Epithelial cell of esophagus (primary cell): ENCODE data around the gene KLK10.
A peak's percentile ranks its signal among the peaks of the same experiment; 100 is the strongest.

Experiments
- DNase-seq: peaks from one replicate; pipeline ENCODE4 v3.0.0; 2010; ENCODE audit warnings: low read depth
- H3K4me3 ChIP-seq: 2 replicates; pipeline ENCODE4 v1.5.1; 2011; ENCODE audit warnings: mild to moderate bottlenecking, low read length, control low read depth
- TF ChIP-seq, protein P1 (sequence below): IDR thresholded peaks from 2 replicates; pipeline ENCODE4 v1.5.1; 2011; ENCODE audit warnings: low read depth, mild to moderate bottlenecking, low read length, control low read depth, inconsistent platforms; ENCODE audit not compliant: insufficient read depth; ENCODE audit errors: missing control alignments

The KLK10 gene

GRCh38 chr19:51010066-51010795, 9.3 kb downstream of the KLK10 start:
- TF ChIP-seq, protein P1, sequence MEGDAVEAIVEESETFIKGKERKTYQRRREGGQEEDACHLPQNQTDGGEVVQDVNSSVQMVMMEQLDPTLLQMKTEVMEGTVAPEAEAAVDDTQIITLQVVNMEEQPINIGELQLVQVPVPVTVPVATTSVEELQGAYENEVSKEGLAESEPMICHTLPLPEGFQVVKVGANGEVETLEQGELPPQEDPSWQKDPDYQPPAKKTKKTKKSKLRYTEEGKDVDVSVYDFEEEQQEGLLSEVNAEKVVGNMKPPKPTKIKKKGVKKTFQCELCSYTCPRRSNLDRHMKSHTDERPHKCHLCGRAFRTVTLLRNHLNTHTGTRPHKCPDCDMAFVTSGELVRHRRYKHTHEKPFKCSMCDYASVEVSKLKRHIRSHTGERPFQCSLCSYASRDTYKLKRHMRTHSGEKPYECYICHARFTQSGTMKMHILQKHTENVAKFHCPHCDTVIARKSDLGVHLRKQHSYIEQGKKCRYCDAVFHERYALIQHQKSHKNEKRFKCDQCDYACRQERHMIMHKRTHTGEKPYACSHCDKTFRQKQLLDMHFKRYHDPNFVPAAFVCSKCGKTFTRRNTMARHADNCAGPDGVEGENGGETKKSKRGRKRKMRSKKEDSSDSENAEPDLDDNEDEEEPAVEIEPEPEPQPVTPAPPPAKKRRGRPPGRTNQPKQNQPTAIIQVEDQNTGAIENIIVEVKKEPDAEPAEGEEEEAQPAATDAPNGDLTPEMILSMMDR = no peak
- DNase-seq = peak; percentile 53
- no peak overlapping the region for H3K4me3 ChIP-seq

- TF ChIP-seq, protein P1 = no peak
- H3K4me3 ChIP-seq = no peak overlapping the region
- DNase-seq = no peak
Measured at GRCh38 chr19:51009061-51009891, 10.2 kb downstream of the KLK10 start.

DNA sequence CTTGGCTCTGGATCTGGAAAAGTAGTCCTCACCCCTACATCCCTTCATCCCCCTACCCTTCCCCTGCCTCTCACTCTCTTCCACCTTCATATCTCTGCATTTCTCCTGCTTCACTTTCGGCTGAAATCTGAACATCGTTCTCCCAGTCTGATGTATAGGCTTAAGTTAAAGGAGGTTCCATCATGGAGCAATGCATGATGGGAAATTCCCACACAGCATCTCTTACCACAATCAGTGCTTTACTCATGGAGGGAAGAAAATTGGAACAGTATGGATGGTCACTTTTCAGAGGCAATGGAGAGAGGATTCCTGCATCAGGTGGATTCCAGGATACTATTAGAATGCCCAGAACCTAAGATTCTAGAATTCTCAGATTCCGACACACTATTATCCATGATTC, 12.0 kb downstream of the KLK10 start:
- TF ChIP-seq, protein P1 = no peak

GRCh38 chr19:51006406-51006805, 13.1 kb downstream of the KLK10 start:
- TF ChIP-seq, protein P1 = no peak
- no peak overlapping the region for H3K4me3 ChIP-seq
- DNase-seq = no peak

More for the DNA sequence above, 12.0 kb downstream of the KLK10 start:
- H3K4me3 ChIP-seq = no peak overlapping the region
- no peak for DNase-seq

DNA sequence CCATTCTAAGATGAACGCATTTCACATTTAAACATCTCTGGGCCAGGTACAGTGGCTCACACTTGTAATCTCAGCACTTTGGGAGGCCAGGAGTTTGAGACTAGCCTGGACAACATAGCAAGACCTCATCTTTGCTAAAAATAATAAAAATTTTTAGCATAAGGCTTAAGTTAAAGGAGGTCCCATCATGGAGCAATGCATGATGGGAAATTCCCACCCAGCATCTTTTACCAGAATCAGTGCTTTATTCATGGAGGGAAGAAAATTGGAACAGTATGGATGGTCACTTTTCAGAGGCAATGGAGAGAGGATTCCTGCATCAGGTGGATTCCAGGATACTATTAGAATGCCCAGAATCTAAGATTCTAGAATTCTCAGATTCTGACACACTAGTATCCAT, 14.3 kb downstream of the KLK10 start:
- TF ChIP-seq, protein P1 = no peak
- H3K4me3 ChIP-seq = no peak overlapping the region
- DNase-seq = no peak

GRCh38 chr19:51003316-51003715, 16.2 kb downstream of the KLK10 start:
- DNase-seq = no peak
- H3K4me3 ChIP-seq = no peak overlapping the region
- TF ChIP-seq, protein P1 = no peak
